Activated T-cell treated with anti-CD3 and anti-CD28 coated beads, Interleukin-2, amount 50 U/mL, for 24 hours (primary cell): ENCODE results near the gene MRPL42.
"Not testable (repeated sequence)": the region's sequence is repeated elsewhere in the genome, so short reads cannot be mapped to it uniquely, and the experiment has no call there.

Experiments
- DNase-seq: peaks from one replicate; pipeline ENCODE4 v3.0.0-alpha.2; 2020
- H3K27ac Mint-ChIP-seq: 2 replicates; pipeline ENCODE4 v1.8.0; 2020; ENCODE audit warnings: mild to moderate bottlenecking, mixed read lengths
- H3K27me3 Mint-ChIP-seq: 2 replicates; pipeline ENCODE4 v1.8.0; 2020; ENCODE audit warnings: mixed read lengths
- H3K36me3 Mint-ChIP-seq: 2 replicates; pipeline ENCODE4 v1.8.0; 2020; ENCODE audit warnings: low read depth, mixed read lengths
- H3K4me1 Mint-ChIP-seq: 2 replicates; pipeline ENCODE4 v1.8.0; 2020; ENCODE audit warnings: low read depth, mixed read lengths
- H3K4me3 Mint-ChIP-seq: 2 replicates; pipeline ENCODE4 v1.8.0; 2020; ENCODE audit warnings: mild to moderate bottlenecking, moderate library complexity, mixed read lengths
- H3K9me3 Mint-ChIP-seq: 2 replicates; pipeline ENCODE4 v1.8.0; 2020; ENCODE audit warnings: mixed read lengths

MRPL42 gene

DNA sequence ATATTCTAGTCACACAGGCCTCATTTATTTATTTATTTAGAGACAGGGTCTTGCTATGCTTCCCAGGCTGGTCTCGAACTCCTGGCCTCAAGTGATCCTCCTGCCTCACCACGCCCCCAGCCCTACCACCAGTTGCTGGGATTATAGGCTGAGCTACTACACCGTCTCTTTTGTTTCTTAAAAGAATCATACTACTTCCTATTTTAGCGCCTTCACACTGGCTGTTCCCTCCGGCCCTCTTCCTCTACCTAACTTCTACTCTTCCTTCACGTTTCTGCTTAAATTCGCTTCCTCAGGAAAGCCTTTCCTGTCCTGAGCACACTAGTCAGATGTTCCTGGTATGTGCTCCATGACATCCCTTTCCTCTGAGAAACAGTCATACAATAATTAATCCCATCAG lies 6.4 kb upstream of the MRPL42 start:
- no peak overlapping the region for H3K4me3 Mint-ChIP-seq
- H3K27ac Mint-ChIP-seq = no peak overlapping the region
- no peaks in the 10 kb centered on the region for H3K9me3 Mint-ChIP-seq
- no peaks in the 10 kb centered on the region for H3K4me1 Mint-ChIP-seq
- no peak for DNase-seq
- H3K36me3 Mint-ChIP-seq = no peaks in the 10 kb centered on the region
- no peaks in the 10 kb centered on the region for H3K27me3 Mint-ChIP-seq

DNA sequence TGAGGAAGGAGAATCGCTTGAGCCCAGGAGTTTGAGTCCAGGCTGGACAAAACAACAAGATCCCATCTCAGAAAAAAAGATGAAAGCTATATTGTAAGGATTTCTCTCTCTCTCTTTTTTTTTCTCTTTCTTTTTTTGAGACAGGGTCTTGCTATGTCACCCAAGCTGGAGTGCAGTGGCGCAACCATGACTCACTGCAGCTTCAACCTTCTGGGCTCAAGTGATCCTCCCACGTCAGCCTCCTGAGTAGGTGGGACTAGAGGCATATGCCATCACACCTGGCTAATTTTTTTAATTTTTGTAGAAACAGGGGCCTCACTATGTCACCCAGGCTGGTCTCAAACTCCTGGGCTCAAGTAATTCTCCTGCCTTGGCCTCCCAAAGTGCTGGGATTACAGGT lies 5.8 kb upstream of the MRPL42 start:
- Mint-ChIP-seq H3K9me3 (no peaks in the 10 kb centered on the region), H3K27me3 (no peaks in the 10 kb centered on the region), H3K27ac (no peak overlapping the region), H3K4me1 (no peaks in the 10 kb centered on the region), H3K36me3 (no peaks in the 10 kb centered on the region), H3K4me3 (no peak overlapping the region)
- no peak for DNase-seq

DNA sequence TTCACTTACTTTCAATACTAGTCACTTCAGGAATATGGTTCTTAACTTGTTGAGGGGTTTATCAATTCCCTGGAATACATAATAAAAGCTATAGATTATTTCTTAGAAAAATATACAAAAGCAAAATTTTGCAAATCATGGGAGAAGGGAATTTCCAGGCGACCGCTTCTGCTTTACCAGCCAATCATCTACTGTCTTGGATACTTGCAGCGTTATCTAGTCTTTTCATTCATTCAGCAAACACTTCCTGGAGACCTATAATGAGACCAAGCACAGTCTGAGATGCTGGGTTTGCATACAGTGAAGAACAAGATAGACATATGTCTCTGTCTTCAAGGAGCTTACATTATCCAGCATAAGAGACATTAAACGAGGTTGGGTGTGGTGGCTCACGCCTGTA lies 1.5 kb upstream of the MRPL42 start:
- no peak for DNase-seq
- Mint-ChIP-seq H3K27me3 (no peaks in the 10 kb centered on the region), H3K36me3 (peaks cover 28% of the 10 kb centered on the region), H3K4me3 (no peak overlapping the region), H3K4me1 (peaks cover 30% of the 10 kb centered on the region), H3K27ac (no peak overlapping the region), H3K9me3 (no peaks in the 10 kb centered on the region)

DNA sequence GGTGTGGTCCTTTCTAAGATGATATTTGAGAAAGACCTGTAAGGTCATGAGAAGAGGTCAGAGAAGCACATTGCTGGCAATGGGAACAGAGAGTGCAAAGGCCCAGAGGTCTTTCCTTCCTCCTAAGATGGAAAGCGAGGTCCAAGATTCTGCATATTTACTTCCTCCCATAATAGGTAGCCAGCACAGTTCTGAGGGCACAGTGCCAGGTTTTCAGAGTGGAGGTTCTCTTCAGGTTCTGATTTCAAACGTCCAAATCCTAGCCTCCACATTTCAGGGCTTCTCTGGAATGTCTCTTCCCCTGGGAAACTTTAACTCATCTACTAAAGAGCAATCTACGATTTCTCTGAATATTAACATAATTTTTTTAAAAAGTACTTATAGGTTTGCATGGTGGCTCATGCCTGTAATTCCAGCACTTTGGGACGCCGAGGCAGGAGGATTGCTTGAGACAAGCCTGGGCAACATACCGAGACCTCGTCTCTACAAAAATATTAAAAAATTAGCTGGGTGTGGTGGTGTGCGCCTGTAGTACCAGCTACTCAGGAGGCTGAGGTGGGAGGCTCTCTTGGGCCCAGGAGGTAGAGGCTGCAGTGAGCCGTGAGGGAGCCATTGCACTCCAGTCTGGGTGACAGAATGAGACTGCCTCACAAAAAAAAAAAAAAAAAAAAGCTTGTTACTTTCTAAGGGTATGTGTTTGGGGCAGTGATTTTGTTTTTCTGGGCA lies 526 bp upstream of the MRPL42 start:
- Mint-ChIP-seq H3K4me3 (peak overlapping the region; percentile 91), H3K36me3 (peaks cover 36% of the 10 kb centered on the region), H3K27me3 (no peaks in the 10 kb centered on the region), H3K4me1 (peaks cover 33% of the 10 kb centered on the region), H3K27ac (peak overlapping the region; percentile 96), H3K9me3 (no peaks in the 10 kb centered on the region)
- DNase-seq = no peak

GRCh38 chr12:93468008-93468371 lies 676 bp downstream of the MRPL42 start:
- peaks cover 46% of the 10 kb centered on the region for H3K36me3 Mint-ChIP-seq
- peak overlapping the region; percentile 91 for H3K4me3 Mint-ChIP-seq
- DNase-seq = no peak
- H3K4me1 Mint-ChIP-seq = peaks cover 34% of the 10 kb centered on the region
- no peaks in the 10 kb centered on the region for H3K9me3 Mint-ChIP-seq
- peak overlapping the region; percentile 96 for H3K27ac Mint-ChIP-seq
- H3K27me3 Mint-ChIP-seq = no peaks in the 10 kb centered on the region

DNA sequence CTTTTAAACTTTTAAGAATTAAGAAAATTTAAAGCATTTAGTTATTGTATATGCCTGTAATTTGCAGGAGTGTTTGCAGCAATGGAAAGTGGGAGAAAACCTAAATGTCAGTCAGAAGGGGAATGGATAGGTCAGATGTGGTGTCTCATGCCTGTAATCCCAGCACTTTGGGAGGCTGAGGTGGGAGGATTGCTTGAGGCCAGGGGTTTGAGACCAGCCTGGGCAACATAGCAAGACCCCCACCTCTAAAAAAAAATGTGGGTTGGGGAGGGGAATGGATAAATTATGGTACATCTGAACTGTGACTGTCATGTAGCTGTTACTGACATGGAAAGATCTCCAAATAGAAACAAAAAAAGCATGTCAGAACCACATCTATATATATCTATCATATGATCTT lies 2.1 kb downstream of the MRPL42 start:
- H3K4me3 Mint-ChIP-seq = peak overlapping the region; percentile 45
- no peaks in the 10 kb centered on the region for H3K27me3 Mint-ChIP-seq
- H3K4me1 Mint-ChIP-seq = peaks cover 34% of the 10 kb centered on the region
- no peaks in the 10 kb centered on the region for H3K9me3 Mint-ChIP-seq
- no peak overlapping the region for H3K27ac Mint-ChIP-seq
- H3K36me3 Mint-ChIP-seq = peaks cover 57% of the 10 kb centered on the region
- DNase-seq = no peak

GRCh38 chr12:93476555-93476954 lies 9.2 kb downstream of the MRPL42 start:
- no peaks in the 10 kb centered on the region for H3K9me3 Mint-ChIP-seq
- H3K4me3 Mint-ChIP-seq = no peak overlapping the region
- no peak for DNase-seq
- peaks cover 7% of the 10 kb centered on the region for H3K4me1 Mint-ChIP-seq
- no peak overlapping the region for H3K27ac Mint-ChIP-seq
- no peaks in the 10 kb centered on the region for H3K27me3 Mint-ChIP-seq
- H3K36me3 Mint-ChIP-seq = peaks cover 67% of the 10 kb centered on the region

DNA sequence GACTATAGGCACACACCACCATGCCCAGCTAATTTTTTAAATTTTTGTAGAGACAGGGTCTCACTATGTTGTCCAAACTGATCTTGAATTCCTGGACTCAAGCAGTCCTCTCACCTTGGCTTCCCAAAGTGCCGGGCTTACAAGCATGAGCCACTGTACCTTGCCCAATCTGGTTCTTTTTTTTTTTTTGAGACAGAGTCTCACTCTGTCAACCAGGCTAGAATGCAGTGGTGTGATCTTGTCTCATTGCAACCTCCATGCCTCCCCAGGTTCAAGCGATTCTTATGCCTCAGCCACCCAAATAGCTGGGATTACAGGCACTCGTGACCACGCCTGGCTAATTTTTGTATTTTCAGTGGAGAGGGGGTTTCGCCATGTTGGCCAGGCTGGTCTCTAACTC lies 15.4 kb downstream of the MRPL42 start:
- H3K27me3 Mint-ChIP-seq = no peaks in the 10 kb centered on the region
- no peaks in the 10 kb centered on the region for H3K9me3 Mint-ChIP-seq
- H3K27ac Mint-ChIP-seq = no peak overlapping the region
- H3K36me3 Mint-ChIP-seq = peaks cover 53% of the 10 kb centered on the region
- H3K4me1 Mint-ChIP-seq = peaks cover 2% of the 10 kb centered on the region
- no peak overlapping the region for H3K4me3 Mint-ChIP-seq
- DNase-seq = no peak

DNA sequence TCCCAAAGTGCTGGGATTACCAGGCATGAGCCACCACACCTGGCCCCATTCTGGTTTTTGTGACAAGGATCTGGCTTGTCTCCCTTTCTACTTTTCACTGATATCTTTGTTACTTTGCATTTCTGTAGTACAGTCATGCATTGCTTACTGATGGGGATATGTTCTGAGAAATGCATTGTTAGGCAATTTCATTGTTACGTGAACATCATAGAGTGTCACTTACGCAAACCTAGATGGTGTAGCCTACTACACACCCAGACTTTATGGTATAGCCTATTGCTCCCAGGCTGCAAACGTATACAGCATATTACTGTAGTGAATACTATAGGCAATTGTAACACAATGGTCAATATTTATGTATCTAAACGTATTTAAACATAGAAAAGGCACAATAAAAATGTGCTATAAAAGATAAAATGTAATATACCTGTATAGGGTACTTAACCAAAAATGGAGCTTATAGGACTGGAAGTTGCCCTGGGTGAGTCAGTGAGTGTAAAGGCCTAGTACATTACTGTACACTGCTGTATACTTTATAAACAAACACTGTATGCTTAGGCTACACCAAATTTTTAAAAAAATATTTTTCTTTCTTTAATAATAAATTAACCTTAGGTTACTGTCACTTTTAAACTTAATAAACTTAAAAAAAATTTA lies 16.0 kb downstream of the MRPL42 start:
- H3K27ac Mint-ChIP-seq = no peak overlapping the region
- DNase-seq = no peak
- H3K27me3 Mint-ChIP-seq = no peaks in the 10 kb centered on the region
- H3K36me3 Mint-ChIP-seq = peaks cover 53% of the 10 kb centered on the region
- peaks cover 2% of the 10 kb centered on the region for H3K4me1 Mint-ChIP-seq
- no peak overlapping the region for H3K4me3 Mint-ChIP-seq
- H3K9me3 Mint-ChIP-seq = no peaks in the 10 kb centered on the region

GRCh38 chr12:93484315-93484981 lies 17.1 kb downstream of the MRPL42 start:
- H3K27ac Mint-ChIP-seq = no peak overlapping the region

GRCh38 chr12:93492808-93493207 lies 25.5 kb downstream of the MRPL42 start:
- not testable (repeated sequence) for DNase-seq, H3K27ac Mint-ChIP-seq, H3K4me3 Mint-ChIP-seq, H3K9me3 Mint-ChIP-seq, H3K27me3 Mint-ChIP-seq
- Mint-ChIP-seq H3K4me1 (peaks cover 12% of the 10 kb centered on the region), H3K36me3 (peaks cover 74% of the 10 kb centered on the region)

More at GRCh38 chr12:93484315-93484981, 17.1 kb downstream of the MRPL42 start:
- no peaks in the 10 kb centered on the region for H3K27me3 Mint-ChIP-seq
- no peaks in the 10 kb centered on the region for H3K9me3 Mint-ChIP-seq
- H3K36me3 Mint-ChIP-seq = peaks cover 53% of the 10 kb centered on the region
- H3K4me1 Mint-ChIP-seq = peaks cover 2% of the 10 kb centered on the region
- H3K4me3 Mint-ChIP-seq = no peak overlapping the region
- no peak for DNase-seq

GRCh38 chr12:93494096-93494495 lies 26.8 kb downstream of the MRPL42 start:
- Mint-ChIP-seq H3K9me3 (no peaks in the 10 kb centered on the region), H3K27me3 (no peaks in the 10 kb centered on the region), H3K27ac (no peak overlapping the region), H3K36me3 (peaks cover 61% of the 10 kb centered on the region), H3K4me3 (no peak overlapping the region), H3K4me1 (peaks cover 12% of the 10 kb centered on the region)
- no peak for DNase-seq

GRCh38 chr12:93497456-93497855 lies 30.1 kb downstream of the MRPL42 start:
- no peak overlapping the region for H3K4me3 Mint-ChIP-seq
- H3K4me1 Mint-ChIP-seq = peaks cover 12% of the 10 kb centered on the region
- peak overlapping the region; percentile 72 for H3K27ac Mint-ChIP-seq
- H3K9me3 Mint-ChIP-seq = no peaks in the 10 kb centered on the region
- no peaks in the 10 kb centered on the region for H3K27me3 Mint-ChIP-seq
- H3K36me3 Mint-ChIP-seq = peaks cover 65% of the 10 kb centered on the region
- no peak for DNase-seq

- not testable (repeated sequence) for H3K4me3 Mint-ChIP-seq, H3K9me3 Mint-ChIP-seq, H3K27me3 Mint-ChIP-seq, DNase-seq, H3K27ac Mint-ChIP-seq
- Mint-ChIP-seq H3K4me1 (peaks cover 12% of the 10 kb centered on the region), H3K36me3 (peaks cover 71% of the 10 kb centered on the region)
These were observed 31.5 kb downstream of the MRPL42 start for GRCh38 chr12:93498813-93499212.

DNA sequence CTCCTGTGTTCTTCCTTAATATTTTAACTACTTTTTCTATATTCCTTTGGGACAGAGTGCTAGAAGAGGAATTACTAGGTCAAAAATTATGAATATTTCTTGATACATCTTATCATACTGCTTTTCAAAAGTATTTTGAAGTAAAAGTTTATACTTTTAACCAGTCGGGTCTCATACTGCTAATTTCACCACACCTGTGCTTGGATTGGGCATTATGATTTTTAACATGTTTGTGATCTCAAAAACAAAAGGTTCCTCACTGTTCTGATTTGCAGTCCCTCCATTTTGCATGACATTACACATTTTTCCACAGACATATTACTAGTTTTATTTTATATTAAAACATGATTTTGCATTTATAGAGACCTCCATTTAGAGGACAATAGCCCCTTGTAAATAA lies 32.9 kb downstream of the MRPL42 start:
- Mint-ChIP-seq H3K27ac (no peak overlapping the region), H3K36me3 (peaks cover 68% of the 10 kb centered on the region), H3K9me3 (no peaks in the 10 kb centered on the region), H3K4me1 (peaks cover 12% of the 10 kb centered on the region), H3K27me3 (no peaks in the 10 kb centered on the region), H3K4me3 (no peak overlapping the region)
- DNase-seq = no peak
